Urothelium cell line (cell line): ENCODE measurements around the gene GRID1.

Experiments
- DNase-seq: peaks from one replicate; pipeline ENCODE4 v3.0.0; 2011; ENCODE audit warnings: low spot score, mixed read lengths
- FAIRE-seq: peaks from 2 replicates; lab custom pipeline; 2011; peaks lifted over from hg19 to GRCh38; lab: Jason Lieb, UNC

Gene GRID1

DNA sequence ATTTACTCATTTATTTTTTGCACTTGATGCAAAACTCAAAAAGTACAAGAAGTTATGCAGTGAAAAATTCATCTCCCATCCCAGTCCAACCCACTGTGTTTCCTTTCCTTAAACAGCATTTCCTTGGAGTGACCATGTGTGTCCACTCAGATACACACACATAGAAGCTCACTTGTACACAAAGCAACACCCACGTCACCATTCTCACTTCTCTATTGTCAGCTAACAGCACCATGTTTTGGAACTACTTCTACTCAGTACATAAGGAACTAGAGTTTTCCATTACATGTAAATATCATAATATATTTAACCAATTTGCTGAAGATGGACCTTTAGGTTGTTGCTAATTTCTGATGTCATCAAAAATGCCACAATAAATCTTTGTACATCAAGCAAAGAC is 167.6 kb downstream of the GRID1 start:
- no peak for FAIRE-seq
- no peak for DNase-seq

DNA sequence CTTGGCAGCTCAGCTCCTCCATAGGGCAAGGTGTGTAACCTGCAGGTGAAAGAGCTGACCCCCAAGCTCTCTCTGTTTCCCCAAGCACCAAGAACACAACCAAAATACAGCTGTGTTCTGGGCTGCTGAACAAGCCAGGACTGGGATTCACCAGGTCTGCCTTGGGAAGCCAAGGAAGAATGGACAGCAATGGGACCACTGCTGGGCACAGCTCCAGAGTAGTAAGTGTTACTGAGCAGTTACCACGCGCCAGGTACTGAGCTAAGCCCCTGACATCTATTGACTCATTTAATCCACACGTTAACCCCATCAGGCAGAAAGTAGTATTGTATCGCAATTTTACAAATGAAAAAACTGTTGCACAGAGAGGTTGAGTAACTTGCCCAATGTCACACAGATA is 168.3 kb downstream of the GRID1 start:
- no peak for DNase-seq
- no peak for FAIRE-seq

DNA sequence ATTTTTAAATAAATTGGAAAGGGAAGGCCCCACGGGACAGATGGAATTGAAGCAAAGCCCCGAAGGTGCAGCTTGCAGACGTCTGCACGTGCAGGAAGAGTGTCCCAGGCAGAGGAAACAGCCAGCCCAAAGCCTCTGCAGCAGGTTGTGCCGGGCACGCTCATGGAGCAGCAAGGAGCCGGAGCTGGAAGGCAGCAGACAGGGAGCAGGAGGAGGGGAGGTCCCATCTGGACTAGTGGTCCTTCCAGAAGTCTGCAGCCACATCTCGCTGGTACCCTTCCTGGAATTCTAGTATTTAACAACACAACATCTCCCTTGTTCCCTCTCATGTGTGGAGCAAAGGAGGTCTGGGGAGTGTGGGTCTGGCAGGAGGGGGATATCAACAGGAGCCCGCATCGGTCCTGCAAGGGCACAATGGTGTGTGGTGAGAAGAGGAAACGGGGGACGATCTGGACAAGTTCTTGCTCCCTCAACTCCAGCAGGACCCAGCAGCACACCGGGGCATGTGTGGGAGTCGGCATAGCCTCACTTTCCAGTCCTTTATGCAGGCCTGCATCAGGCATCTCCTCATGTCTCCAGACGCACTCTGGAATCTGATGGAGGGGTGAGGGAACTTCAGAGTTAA is 169.3 kb downstream of the GRID1 start:
- FAIRE-seq = no peak
- no peak for DNase-seq

DNA sequence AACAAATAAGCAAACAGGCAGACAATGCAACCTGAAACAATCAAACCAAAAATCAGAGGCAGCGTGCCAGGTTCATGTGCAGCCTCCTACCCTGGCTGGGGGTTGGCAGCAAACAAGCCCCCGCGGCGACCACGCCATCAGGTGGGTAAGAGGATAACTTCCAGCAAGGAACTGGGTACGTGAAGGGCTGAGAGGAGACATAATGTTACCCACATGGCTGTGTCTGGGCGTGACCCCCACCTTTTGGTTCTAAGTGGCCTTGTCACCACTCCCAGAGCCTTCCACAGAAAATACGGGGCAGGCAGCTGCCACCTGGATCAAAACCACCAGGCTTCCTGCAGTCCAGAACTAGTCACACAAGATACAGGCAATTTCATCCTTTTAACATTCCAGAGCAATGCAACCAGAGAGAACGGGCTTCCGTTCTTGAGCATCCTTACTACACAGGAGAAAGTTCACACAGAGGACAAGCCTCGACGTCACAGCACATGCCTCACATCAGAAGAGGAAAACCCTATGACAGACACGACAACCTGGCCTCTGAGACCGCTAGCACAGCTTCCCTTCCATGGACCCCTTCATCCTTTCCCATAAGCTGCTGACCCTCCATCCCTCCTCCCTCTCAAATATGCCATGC is 171.0 kb downstream of the GRID1 start:
- FAIRE-seq (no peak), DNase-seq (no peak)

DNA sequence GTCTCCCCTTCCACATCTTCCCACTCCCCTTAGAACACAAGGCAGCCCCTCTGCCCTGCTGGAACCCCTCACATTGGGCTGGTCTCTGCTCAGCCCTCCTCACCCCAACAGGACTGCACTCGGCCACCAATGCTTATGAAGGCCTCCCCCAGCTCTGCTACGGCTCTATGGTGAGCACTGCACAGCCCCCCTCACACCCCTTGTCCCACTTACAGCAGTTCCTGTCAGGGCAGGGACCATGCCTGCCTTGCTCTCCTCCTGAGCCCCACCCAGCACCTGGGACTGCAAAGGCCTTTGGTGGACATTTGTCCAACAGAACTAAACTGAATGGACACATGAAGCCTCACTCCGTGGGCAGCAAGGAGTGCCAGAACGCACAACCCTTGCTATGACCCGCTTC is 171.9 kb downstream of the GRID1 start:
- no peak for FAIRE-seq
- no peak for DNase-seq

DNA sequence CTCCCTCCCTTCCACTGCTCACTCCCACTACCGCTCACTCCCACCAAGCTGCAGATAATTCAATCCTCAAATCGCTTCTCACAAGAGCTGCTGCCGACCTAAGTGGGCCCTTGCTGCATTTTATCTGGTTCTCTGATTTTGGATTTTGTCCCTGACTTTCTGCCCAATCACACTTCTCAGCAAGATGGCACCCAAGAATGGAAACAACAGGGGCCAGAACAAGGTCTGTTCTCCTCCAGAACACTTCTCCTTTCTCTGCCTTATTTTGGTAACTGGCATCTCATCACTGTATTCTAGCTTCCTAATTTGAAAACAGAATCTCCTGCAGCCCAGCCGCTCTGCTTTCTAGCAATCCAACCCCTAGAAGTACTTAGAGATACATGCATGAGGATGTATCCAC is 172.8 kb downstream of the GRID1 start:
- FAIRE-seq (no peak), DNase-seq (no peak)

DNA sequence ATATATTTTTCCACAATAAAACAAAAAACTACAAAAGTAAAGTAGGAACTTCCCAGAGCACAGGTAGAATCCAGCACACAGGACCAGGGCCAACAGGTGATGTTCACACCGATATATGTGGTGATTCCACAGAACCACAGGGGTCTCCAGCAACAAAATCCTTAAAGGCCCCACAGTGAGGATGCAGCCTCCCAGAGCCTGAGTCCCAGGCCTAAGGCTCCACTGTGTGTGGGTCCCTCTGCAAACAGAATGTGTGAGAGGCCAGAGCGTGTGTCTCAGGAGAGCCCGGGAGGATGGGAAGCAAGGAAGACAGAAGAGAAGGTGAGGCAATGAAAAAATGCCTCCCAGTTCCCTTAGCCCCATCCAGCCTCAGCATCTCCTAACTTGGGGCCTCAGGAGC is 173.9 kb downstream of the GRID1 start:
- FAIRE-seq (no peak), DNase-seq (no peak)

DNA sequence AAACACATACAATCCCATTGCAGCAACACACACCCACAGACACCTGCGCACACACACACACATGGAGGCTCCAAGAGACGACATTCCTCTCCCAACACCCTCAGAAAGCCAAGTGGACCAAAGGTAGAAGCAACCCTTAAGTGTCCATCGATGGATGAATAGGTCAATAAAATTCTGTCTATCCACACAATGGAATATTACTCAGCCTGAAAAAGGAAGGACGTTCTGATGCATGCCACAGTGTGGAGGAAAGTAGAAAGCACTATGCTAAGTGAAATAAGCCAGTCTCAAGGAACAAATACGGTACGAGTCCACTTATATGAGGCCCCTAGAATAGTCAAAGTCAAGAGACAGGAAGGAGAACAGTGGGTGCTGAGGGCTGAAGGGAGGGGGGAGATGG is 174.4 kb downstream of the GRID1 start:
- no peak for FAIRE-seq
- DNase-seq = no peak

DNA sequence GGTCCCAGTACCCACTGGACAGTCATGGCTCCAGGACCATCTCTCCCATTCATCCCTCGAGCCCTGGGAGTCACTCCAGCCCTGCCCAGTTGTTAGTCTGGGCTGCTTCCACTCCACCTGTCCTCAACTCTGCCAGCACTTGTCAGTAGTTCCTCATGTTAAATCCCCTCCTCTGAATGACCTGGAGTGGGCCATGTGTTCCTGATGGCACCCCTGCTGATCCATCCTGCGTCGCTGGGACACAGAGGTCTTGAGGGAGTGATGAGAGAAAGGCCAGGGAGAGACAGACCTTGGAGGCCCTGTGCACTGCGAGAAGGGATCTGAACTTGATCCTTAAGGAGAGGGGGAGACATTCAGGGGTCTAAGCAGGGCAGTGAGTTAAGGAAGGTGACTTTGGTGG is 174.9 kb downstream of the GRID1 start:
- FAIRE-seq = no peak
- DNase-seq = no peak

DNA sequence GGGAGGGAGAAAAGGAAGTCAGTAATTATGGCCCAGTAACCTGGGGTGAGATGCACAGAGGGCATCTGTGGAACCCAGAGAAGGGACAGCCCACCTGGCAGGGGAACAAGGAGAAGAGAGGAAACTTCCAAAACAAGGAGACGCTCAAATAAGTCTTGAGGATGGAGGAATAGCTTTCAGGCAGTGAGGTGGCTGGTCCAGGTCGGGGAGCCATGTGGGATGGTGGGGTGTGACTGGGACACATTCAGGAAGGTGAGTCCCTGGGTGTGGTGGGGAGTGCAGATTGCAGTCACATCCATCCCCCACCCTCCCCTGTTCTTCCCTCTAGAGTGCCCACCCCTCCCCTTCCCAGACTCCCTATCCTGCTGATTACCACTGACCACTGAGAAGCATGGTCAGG is 175.4 kb downstream of the GRID1 start:
- no peak for DNase-seq
- no peak for FAIRE-seq

DNA sequence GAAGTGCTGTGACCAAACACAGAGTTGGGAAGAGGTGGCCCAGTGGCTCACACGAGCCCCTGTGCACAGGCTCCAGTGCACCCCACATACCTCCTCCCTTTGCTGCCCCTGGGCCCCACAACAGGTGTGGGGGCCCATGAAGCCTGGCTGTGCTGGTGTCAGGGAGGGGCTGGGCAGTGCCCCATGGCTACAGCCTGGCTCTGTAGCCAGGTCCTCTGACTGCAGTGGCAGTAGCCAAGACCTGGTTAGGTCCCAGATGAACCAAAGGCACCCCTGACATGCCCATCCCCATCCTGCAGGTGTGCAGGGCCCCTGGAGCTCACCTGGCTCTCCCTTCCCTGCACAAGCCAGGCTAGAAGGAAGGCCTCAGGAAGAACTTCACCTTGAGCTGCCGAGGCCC is 176.3 kb downstream of the GRID1 start:
- no peak for FAIRE-seq

DNA sequence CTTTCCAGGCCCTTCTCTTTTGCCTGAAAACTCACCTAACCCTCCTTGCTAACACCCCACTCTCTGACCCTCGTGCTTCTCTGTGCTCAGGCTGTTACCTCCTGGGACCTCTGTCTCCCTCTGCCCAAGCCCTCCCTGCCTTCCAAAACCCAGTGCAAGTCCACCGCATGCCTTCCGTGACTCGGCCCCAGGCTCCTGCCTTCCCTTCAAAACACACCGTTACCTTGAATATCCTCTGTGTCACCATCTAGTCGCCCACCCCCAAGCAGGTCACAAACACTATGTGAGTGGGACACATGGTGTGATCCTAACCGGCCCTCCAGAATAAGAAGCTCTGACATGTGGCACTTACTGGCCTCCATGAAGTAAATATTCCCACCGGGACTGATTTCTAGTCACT is 176.7 kb downstream of the GRID1 start:
- no peak for DNase-seq
- no peak for FAIRE-seq

More for the DNA sequence above, 176.3 kb downstream of the GRID1 start:
- DNase-seq = no peak

DNA sequence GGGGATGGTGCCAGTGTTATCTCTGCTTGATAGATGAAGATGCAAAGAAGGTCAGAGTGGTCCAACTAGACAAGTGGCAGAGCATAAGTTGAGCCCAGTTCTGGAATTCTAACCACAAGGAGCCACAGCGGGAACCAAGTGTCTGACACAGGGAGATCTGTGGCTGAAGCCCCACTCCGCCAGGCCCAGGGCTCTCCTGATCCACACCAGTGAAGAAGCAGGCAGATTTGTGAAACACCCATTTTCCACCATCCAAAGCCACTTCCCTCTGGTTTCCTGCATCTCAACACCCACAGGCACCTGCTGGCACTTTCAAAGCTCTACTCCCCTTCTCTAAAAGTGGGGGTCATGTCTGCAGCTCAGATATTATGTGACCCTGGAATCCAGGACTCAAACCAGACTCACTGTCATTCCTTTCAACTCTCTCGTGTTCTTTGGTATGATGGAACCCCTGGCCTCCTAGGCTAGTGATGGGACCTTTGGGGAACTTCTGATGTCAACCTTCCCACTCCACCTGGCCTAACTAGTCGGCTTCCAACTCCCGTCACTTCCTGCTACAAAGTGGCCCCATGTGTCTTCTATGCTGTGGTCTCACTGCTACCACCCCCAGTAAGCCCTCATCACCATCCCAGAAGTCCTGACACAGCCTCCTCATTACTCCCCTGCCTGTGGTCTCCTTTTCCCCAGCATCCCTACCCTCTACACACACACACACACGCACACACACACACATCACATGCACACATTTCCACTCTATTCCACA is 177.6 kb downstream of the GRID1 start:
- FAIRE-seq = no peak

DNA sequence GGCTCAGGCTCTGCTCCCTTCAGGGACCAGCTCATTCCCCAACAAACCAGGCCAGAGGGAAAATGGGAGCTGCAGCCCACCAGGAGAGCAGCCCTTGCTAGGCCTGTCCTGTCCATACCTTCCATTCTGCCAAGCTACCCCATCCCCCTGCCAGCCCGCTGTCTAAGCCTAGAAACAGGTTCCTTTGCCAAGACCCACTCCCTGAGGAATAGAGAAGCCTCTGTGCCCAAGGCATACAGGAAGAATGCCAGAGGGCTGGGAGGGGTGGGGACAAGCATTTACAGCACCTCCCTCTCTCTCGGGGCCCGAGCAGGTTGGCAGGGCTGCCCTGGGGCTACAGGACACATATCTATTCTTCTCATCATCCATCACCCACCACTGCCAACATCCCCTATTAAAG is 178.3 kb downstream of the GRID1 start:
- FAIRE-seq (no peak), DNase-seq (no peak)

More for the DNA sequence above, 177.6 kb downstream of the GRID1 start:
- DNase-seq = no peak

DNA sequence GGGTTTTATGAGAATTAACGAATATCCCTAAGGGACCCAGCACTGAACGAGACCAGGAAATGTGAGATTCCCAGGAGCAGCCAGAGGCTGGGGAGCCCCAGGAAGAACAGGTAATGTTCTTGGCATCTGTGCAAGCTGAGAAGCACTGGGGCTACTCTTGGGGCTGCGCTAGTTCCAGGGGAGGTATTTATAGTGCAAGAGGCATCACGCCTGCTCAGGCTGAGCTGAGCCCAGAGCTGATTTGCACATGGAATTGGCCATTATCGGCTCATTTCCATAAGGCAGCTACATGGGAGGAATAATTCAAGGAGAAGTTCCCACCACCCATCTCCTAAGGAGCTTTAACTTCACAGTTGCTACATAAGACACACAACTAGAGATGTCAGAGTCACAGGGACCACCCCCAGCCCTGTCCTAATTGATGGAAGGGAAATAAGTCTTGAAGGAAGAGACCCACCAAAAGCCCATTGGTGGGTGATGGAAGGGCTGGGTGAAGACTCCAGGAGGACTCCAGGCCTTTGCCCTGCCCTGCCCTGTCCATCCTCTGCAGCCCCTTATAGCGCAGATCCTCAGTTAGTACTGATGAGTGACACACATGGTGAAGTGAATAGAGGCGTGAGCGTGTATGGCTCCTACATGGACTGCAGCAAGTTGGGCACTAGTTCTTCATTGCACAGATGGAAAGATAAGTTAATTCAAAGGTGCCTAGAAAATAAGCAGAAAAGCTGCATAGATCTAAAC is 178.9 kb downstream of the GRID1 start:
- FAIRE-seq = no peak
- DNase-seq = no peak

DNA sequence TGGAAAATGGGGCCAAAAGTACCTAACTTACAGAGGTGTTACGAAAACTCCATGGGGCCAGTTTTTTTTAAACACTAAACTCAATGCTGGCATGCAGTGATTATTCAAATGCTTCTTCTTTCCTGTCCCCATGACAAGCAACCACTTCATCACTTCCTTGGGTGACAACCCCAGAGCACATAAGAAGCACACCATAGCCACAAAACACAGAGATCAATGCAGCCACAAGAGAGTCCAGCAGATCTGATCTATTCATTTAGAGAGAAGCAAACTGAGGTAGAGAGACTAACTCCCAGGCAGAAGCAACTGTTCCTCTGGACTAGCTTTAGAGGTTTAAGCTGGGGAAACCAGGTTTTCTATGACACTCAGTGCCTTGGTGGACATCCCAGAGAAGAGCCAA is 180.0 kb downstream of the GRID1 start:
- FAIRE-seq = no peak
- DNase-seq = no peak

DNA sequence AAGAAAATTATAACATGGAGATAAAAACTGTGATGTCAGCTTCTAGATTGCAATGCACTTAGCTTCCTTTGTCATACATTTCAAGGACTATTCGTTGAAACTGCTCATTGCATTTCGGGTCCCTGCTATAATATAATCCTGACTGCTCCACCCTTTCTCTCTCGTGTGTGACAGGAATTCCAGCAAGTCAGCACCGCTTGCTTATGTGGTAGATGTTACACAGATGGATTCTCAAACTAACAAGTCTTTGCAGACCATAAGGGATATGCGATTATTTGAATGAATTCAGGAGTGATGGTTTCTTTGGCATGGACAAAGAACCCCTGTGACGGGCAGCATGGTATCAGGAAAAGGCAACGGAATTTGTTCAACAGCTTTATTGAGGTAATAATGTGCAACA is 184.0 kb downstream of the GRID1 start:
- DNase-seq (no peak), FAIRE-seq (no peak)

DNA sequence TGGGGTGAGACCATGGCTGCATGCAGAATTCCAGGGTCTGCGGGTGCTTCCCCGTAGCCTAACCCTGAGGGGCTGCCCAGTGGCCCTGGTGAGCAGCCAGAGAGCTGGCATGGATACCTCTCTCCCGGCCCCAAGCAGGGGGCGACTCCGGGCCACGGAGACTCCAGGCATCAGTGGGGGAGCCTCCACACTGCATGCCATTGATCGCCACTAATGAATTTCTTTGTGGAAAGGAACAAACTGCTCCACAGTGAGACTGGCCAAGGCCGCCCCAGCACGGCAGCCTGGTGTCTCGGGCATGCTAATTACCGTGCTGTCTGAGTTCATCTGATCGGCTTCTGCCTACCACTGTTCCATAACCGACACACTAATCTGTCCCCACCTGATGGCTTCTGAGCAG is 184.4 kb downstream of the GRID1 start:
- no peak for DNase-seq

DNA sequence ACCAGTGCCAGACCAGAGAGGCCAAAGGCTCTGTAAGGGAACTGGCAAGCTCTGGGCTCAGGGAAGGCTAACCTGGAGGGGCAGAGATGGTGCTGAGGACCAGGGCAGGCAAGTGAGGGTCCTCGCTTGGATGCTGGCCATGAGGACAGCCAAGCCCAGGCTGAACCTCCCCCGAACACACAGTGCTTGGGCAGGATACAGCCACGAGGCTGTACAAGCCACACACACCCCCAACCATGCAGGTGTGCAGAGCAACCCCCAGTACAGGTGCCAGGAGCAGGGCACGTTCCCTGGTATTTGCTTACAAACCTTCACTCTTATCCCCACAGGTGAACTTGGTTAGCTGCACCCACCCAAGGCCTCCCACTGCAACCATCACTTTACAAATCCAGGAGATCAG is 185.7 kb downstream of the GRID1 start:
- FAIRE-seq (no peak), DNase-seq (no peak)

More for the DNA sequence above, 184.4 kb downstream of the GRID1 start:
- no peak for FAIRE-seq

DNA sequence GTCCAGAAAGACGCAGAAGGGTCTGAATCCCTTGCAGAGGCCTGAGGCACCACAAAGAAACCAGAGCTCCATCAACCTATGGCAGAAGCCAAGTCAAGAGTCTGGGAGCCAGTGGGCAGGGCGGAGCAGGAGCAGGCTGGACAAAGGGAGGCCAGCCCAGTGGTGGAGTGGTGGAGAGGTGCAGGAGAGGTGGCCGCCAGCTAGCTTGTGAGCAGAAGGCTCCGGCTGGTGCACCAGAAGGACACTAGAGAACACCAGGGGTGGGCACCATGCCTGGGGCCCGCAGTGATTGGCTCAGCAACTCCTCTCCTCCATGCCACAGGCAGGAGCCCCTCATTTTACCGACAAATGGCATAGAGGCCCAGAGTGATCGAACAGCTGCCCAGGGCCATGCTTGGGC is 186.6 kb downstream of the GRID1 start:
- FAIRE-seq (no peak), DNase-seq (no peak)

DNA sequence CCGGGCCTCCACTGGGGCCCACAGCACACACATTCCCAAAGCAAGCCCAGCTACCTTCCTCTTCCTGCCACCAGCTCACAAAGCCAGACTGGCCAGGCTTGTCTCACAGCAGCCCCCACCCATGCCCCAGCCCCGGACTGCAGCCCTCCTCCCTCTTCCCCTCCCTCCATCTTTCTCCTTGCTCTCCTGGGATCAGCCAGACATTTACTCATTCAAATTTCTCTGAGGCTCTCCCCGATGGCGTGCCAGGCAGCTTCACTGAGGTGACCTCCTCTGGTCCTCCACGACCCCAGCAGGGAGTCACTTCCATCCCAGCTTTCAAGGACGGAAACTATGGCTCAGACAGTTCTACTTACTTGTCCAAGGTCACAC is 187.5 kb downstream of the GRID1 start:
- FAIRE-seq = no peak
- no peak for DNase-seq
